Peyer's patch (tissue), 4 donors: Measurements from ENCODE around the gene G0S2. TPM values are rescaled to one million over a fixed set of nuclear protein-coding genes. Genes with fewer than 3 reads are reported as not detected.

Source experiments
- DNase-seq, 3 donors: peaks; one replicate each; pipeline ENCODE4 v3.0.0-alpha.2; 2017 to 2019
- H3K27ac ChIP-seq, 4 donors: fragments of 200-600 bp; sonication (generic); one replicate each; pipeline ENCODE4 v1.5.1; 2016 to 2019
- H3K27me3 ChIP-seq, 2 donors: fragments of 200-600 bp; sonication (generic); one replicate each; pipeline ENCODE4 v1.5.1; 2019
- H3K36me3 ChIP-seq, 3 donors: fragments of 200-600 bp; sonication (generic); one replicate each; pipeline ENCODE4 v1.5.1; 2016 to 2019
- H3K4me1 ChIP-seq, 4 donors: fragments of 200-600 bp; sonication (generic); one replicate each; pipeline ENCODE4 v1.5.1; 2016 to 2019
- H3K4me3 ChIP-seq, 4 donors: fragments of 200-600 bp; sonication (generic); 1 replicate in 3 of 4; 2 replicates in 1 of 4; pipeline ENCODE4 v1.5.1; 2016 to 2019; ENCODE audit warnings: mild to moderate bottlenecking in 1 of 4
- H3K9me3 ChIP-seq, 4 donors: fragments of 200-600 bp; sonication (generic); one replicate each; pipeline ENCODE4 v1.5.1; 2016 to 2019; ENCODE audit warnings: mild to moderate bottlenecking in 1 of 4
- POLR2A ChIP-seq, 2 donors: fragments of 450-650 bp; IDR thresholded peaks; one replicate each; pipeline ENCODE4 v1.5.1; 2017; ENCODE audit warnings: antibody characterized with exemption in 2 of 2, mild to moderate bottlenecking in 2 of 2, moderate library complexity in 2 of 2
- total RNA-seq, 4 donors: library from RNA; depleted of rRNA; stranded (reverse); fragments of >200 nt; gene quantifications; one replicate each; pipeline ENCODE4 v1.1.0, GENCODE V29; 2016
- TF ChIP-seq, protein P1 (sequence below), 6 experiments: fragments of 450-650 bp in 4 of 6; fragments of 200-600 bp in 2 of 6; sonication (generic) in 1 of 6; IDR thresholded peaks; one replicate each; pipeline ENCODE4 v1.5.1; 2017 to 2019; ENCODE audit warnings: antibody characterized with exemption in 6 of 6, mild to moderate bottlenecking in 3 of 6, moderate library complexity in 1 of 6

The G0S2 gene
- total RNA-seq, 4 donors from 2014 or later = 2.3 to 70.4 (median 14.1) TPM

DNA sequence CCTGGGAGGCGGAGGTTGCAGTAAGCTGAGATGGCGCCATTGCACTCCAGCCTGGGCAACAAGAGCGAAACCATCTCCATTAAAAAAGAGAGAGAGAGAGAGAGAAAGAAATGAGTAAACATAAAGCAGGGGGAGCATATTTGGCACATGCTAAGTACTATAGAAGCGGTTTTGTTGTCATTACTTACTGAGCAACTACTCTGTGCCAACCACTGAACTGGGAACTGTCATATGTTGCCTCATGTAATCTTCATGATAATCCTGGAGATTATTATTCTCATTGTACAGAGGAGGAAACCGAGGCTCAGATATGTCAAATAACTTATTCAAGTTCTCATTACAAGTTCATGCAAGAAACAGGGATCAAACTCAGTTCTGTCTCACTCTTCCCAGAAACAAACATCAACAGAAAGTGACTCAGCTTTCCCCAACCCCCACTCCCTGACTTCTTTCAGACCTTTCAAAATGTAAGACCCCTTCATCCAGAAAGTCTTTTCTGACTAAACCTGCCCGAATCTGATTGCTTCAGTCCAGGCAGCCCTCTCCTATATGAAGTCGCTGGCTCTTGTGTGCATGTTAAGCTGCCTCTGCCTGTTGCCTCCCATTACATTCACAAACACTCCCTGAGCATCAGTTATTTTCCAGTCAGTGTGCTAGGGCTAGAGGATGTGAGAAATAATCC, 46.5 kb upstream of the G0S2 start:
- Histone ChIP-seq H3K27ac (no peak overlapping the region), H3K4me1 (peaks cover 0 to 11% (median 0%) of the 10 kb centered on the region in 4 donors), H3K4me3 (no peak overlapping the region), H3K27me3 (no peaks in the 10 kb centered on the region), H3K36me3 (peaks cover 0 to 23% (median 0%) of the 10 kb centered on the region in 3 donors), H3K9me3 (no peaks in the 10 kb centered on the region)
- TF ChIP-seq, protein P1, sequence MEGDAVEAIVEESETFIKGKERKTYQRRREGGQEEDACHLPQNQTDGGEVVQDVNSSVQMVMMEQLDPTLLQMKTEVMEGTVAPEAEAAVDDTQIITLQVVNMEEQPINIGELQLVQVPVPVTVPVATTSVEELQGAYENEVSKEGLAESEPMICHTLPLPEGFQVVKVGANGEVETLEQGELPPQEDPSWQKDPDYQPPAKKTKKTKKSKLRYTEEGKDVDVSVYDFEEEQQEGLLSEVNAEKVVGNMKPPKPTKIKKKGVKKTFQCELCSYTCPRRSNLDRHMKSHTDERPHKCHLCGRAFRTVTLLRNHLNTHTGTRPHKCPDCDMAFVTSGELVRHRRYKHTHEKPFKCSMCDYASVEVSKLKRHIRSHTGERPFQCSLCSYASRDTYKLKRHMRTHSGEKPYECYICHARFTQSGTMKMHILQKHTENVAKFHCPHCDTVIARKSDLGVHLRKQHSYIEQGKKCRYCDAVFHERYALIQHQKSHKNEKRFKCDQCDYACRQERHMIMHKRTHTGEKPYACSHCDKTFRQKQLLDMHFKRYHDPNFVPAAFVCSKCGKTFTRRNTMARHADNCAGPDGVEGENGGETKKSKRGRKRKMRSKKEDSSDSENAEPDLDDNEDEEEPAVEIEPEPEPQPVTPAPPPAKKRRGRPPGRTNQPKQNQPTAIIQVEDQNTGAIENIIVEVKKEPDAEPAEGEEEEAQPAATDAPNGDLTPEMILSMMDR (IDR thresholded peaks at IDR 0.05) = no peak
- no peak for TF ChIP-seq POLR2A (IDR thresholded peaks at IDR 0.05)
- DNase-seq = no peak

GRCh38 chr1:209629621-209630382, 45.4 kb upstream of the G0S2 start:
- H3K36me3 ChIP-seq = peaks cover 0 to 23% (median 0%) of the 10 kb centered on the region in 3 donors
- H3K27me3 ChIP-seq = no peaks in the 10 kb centered on the region
- H3K27ac ChIP-seq = no peak overlapping the region
- peaks cover 0 to 11% (median 0%) of the 10 kb centered on the region in 4 donors for H3K4me1 ChIP-seq
- H3K4me3 ChIP-seq = no peak overlapping the region
- H3K9me3 ChIP-seq = no peaks in the 10 kb centered on the region
- TF ChIP-seq, protein P1 (IDR thresholded peaks at IDR 0.05) = no peak
- no peak for TF ChIP-seq POLR2A (IDR thresholded peaks at IDR 0.05)
- DNase-seq = no peak

GRCh38 chr1:209630383-209631225, 44.6 kb upstream of the G0S2 start:
- no peak for TF ChIP-seq POLR2A (IDR thresholded peaks at IDR 0.05)
- TF ChIP-seq, protein P1 (IDR thresholded peaks at IDR 0.05) = no peak
- Histone ChIP-seq H3K36me3 (peaks cover 0 to 21% (median 0%) of the 10 kb centered on the region in 3 donors), H3K27me3 (no peaks in the 10 kb centered on the region), H3K4me1 (peaks cover 0 to 6% (median 0%) of the 10 kb centered on the region in 4 donors), H3K9me3 (no peaks in the 10 kb centered on the region), H3K27ac (no peak overlapping the region), H3K4me3 (no peak overlapping the region)
- no peak for DNase-seq

- no peak overlapping the region for H3K4me3 ChIP-seq
- no peak for DNase-seq
- peaks cover 0 to 26% (median 0%) of the 10 kb centered on the region in 3 donors for H3K36me3 ChIP-seq
- peaks cover 0 to 6% (median 0%) of the 10 kb centered on the region in 4 donors for H3K4me1 ChIP-seq
- no peak for TF ChIP-seq POLR2A (IDR thresholded peaks at IDR 0.05)
- H3K9me3 ChIP-seq = no peaks in the 10 kb centered on the region
- no peak overlapping the region for H3K27ac ChIP-seq
- H3K27me3 ChIP-seq = no peaks in the 10 kb centered on the region
These were observed 41.7 kb upstream of the G0S2 start for GRCh38 chr1:209633335-209633997.

- no peak for DNase-seq
- peaks cover 0 to 23% (median 0%) of the 10 kb centered on the region in 3 donors for H3K36me3 ChIP-seq
- TF ChIP-seq, protein P1 (IDR thresholded peaks at IDR 0.05) = no peak
- no peak for TF ChIP-seq POLR2A (IDR thresholded peaks at IDR 0.05)
- H3K4me3 ChIP-seq = no peak overlapping the region
- no peaks in the 10 kb centered on the region for H3K9me3 ChIP-seq
- peaks cover 0 to 6% (median 0%) of the 10 kb centered on the region in 4 donors for H3K4me1 ChIP-seq
- H3K27ac ChIP-seq = no peak overlapping the region
- no peaks in the 10 kb centered on the region for H3K27me3 ChIP-seq
These were observed 41.0 kb upstream of the G0S2 start for GRCh38 chr1:209634005-209634737.
